Transverse colon (tissue), 4 donors: ENCODE measurements around the gene PDE4B. TPM values are rescaled to one million over a fixed set of nuclear protein-coding genes. Genes with fewer than 3 reads are reported as not detected.

Experiments
- DNase-seq: peaks from one replicate; pipeline ENCODE4 v3.0.0-alpha.2; 2019
- H3K27ac ChIP-seq, 4 donors: fragments of 200-600 bp; sonication (generic); 2 replicates each; pipeline ENCODE4 v1.5.1; 2016 to 2018; ENCODE audit warnings: inconsistent platforms in 4 of 4
- H3K27me3 ChIP-seq: fragments of 200-600 bp; sonication (generic); 2 replicates; pipeline ENCODE4 v1.5.1; 2017; ENCODE audit warnings: inconsistent platforms
- H3K36me3 ChIP-seq, 4 donors: fragments of 200-600 bp; sonication (generic); 2 replicates each; pipeline ENCODE4 v1.5.1; 2017 to 2019; ENCODE audit warnings: inconsistent platforms in 4 of 4
- H3K4me1 ChIP-seq, 4 donors: fragments of 200-600 bp; sonication (generic); 2 replicates each; pipeline ENCODE4 v1.5.1; 2017 to 2020; ENCODE audit warnings: inconsistent platforms in 4 of 4
- H3K4me3 ChIP-seq, 4 donors: fragments of 200-600 bp; sonication (generic); 1 replicate in 1 of 4; 2 replicates in 3 of 4; pipeline versions ENCODE4 v1.5.1 to v1.6.1; 2017 to 2019; ENCODE audit warnings: inconsistent platforms in 4 of 4
- H3K9me3 ChIP-seq, 2 donors: fragments of 200-600 bp; sonication (generic); 2 replicates each; pipeline ENCODE4 v1.5.1; 2017 to 2019; ENCODE audit warnings: inconsistent platforms in 2 of 2
- CTCF ChIP-seq, 5 experiments: fragments of 200-600 bp in 3 of 5; fragments of 450-650 bp in 2 of 5; sonication (generic) in 3 of 5; IDR thresholded peaks; 1 replicate in 2 of 5; 2 replicates in 3 of 5; pipeline ENCODE4 v1.5.1; 2016 to 2017; ENCODE audit warnings: antibody characterized with exemption in 5 of 5, inconsistent platforms in 3 of 5, mild to moderate bottlenecking in 2 of 5, moderate library complexity in 1 of 5
- EP300 ChIP-seq: sonication (generic); formaldehyde crosslinking; IDR thresholded peaks from one replicate; pipeline ENCODE4 v1.6.1; 2017; ENCODE audit warnings: antibody characterized with exemption, low read depth
- POLR2A ChIP-seq: fragments of 450-650 bp; IDR thresholded peaks from one replicate; pipeline ENCODE4 v1.6.1; 2016; ENCODE audit warnings: antibody characterized with exemption, mild to moderate bottlenecking, moderate library complexity
- POLR2AphosphoS5 ChIP-seq, 3 donors: sonication (generic); formaldehyde crosslinking; IDR thresholded peaks; one replicate each; pipeline ENCODE4 v1.6.1; 2016; ENCODE audit warnings: antibody characterized with exemption in 3 of 3
- WGBS, 2 donors: methylation state at CpG; one replicate each; pipeline ENCODE4 v1.1.5; 2018; ENCODE audit warnings: low coverage in 1 of 2; 5-methylcytosine and 5-hydroxymethylcytosine counted together
- in situ Hi-C, 4 donors: fragments of 200-750 bp; cut with MboI; loops; one replicate each; pipeline versions ENCODE4 v1.15.0 to v1.15.1; 2017; ENCODE audit warnings: low sequenced_read_pairs in 3 of 4, low pct_ligation_motif_present in 1 of 4, low pct_unique_long_range_greater_than_20kb in 1 of 4
- intact Hi-C: fragments of 100-400 bp; cut with DNase I; formaldehyde crosslinking; loops from one replicate; pipeline ENCODE4 v1.15.1; 2023; ENCODE audit warnings: low total_unique reads
- total RNA-seq, 4 donors: library from RNA; depleted of rRNA; stranded (reverse); fragments of >200 nt; gene quantifications; one replicate each; pipeline ENCODE4 v1.1.0, GENCODE V29; 2016

PDE4B gene
- total RNA-seq, 4 donors from 2014 or later, result 4.5 to 14.8 (median 6.5) TPM

- Histone ChIP-seq H3K4me3 (no peak overlapping the region), H3K36me3 (no peaks in the 10 kb centered on the region), H3K9me3 (peaks cover 6 to 13% of the 10 kb centered on the region in 2 donors), H3K4me1 (no peaks in the 10 kb centered on the region), H3K27ac (no peak overlapping the region), H3K27me3 (no peaks in the 10 kb centered on the region)
- in situ Hi-C loops (no loop called here), intact Hi-C loops (no loop called here)
- no peak for TF ChIP-seq CTCF (IDR thresholded peaks at IDR 0.05)
- no peak for TF ChIP-seq EP300
- TF ChIP-seq POLR2AphosphoS5 (IDR thresholded peaks at IDR 0.05), result no peak
- TF ChIP-seq POLR2A, result no peak
- no peak for DNase-seq
- WGBS, 2 donors, result 100% methylated on average over 1 of the region's 1 CpG; no CpG with 5 or more reads in 1 of the 2 donors
Observed at GRCh38 chr1:65975708-65976107, 183.0 kb downstream of the PDE4B start.

GRCh38 chr1:65979136-65980044 is 186.7 kb downstream of the PDE4B start:
- intact Hi-C loops (no loop called here), in situ Hi-C loops (loop anchor here in 1 of 4 donors (10.0 kb wide), 1 partner anchor 65 kb away; no protein-coding TSS in a partner anchor)
- DNase-seq, result no peak
- Histone ChIP-seq H3K27ac (no peak overlapping the region), H3K36me3 (no peaks in the 10 kb centered on the region), H3K4me1 (no peaks in the 10 kb centered on the region), H3K4me3 (no peak overlapping the region), H3K27me3 (no peaks in the 10 kb centered on the region), H3K9me3 (peaks cover 6 to 13% of the 10 kb centered on the region in 2 donors)
- TF ChIP-seq EP300 (no peak), POLR2A (no peak)
- 79 to 81% methylated on average over 6 to 7 of the region's 7 CpGs for WGBS, 2 donors

- Histone ChIP-seq H3K4me1 (no peaks in the 10 kb centered on the region), H3K36me3 (no peaks in the 10 kb centered on the region), H3K4me3 (no peak overlapping the region), H3K9me3 (peaks cover 6% of the 10 kb centered on the region in 2 donors), H3K27ac (no peak overlapping the region), H3K27me3 (no peaks in the 10 kb centered on the region)
- TF ChIP-seq POLR2A (no peak), EP300 (no peak), CTCF (IDR thresholded peaks at IDR 0.05) (no peak), POLR2AphosphoS5 (IDR thresholded peaks at IDR 0.05) (no peak)
- 58 to 71% methylated on average over 2 of the region's 2 CpGs for WGBS, 2 donors
- in situ Hi-C loops, result loop anchor here in 1 of 4 donors (10.0 kb wide), 1 partner anchor 65 kb away; no protein-coding TSS in a partner anchor
- intact Hi-C loops, result no loop called here
- DNase-seq, result no peak
Observed at GRCh38 chr1:65980237-65980636, 187.5 kb downstream of the PDE4B start.

GRCh38 chr1:65983500-65983899 is 190.8 kb downstream of the PDE4B start:
- Histone ChIP-seq H3K4me3 (no peak overlapping the region), H3K27me3 (no peaks in the 10 kb centered on the region), H3K9me3 (no peaks in the 10 kb centered on the region), H3K36me3 (no peaks in the 10 kb centered on the region), H3K27ac (no peak overlapping the region), H3K4me1 (no peaks in the 10 kb centered on the region)
- TF ChIP-seq CTCF (IDR thresholded peaks at IDR 0.05) (no peak), EP300 (no peak), POLR2A (no peak), POLR2AphosphoS5 (IDR thresholded peaks at IDR 0.05) (no peak)
- WGBS, 2 donors, result 86 to 98% methylated on average over 4 to 5 of the region's 5 CpGs
- in situ Hi-C loops (loop anchor here in 1 of 4 donors (10.0 kb wide), 1 partner anchor 61 kb away; no protein-coding TSS in a partner anchor), intact Hi-C loops (no loop called here)
- no peak for DNase-seq
